HepG2 (cell line): ENCODE data around the gene RBBP5. TPM values are rescaled to one million over a fixed set of nuclear protein-coding genes. Genes with fewer than 3 reads are reported as not detected.

Experiments
- AHDC1 ChIP-seq: sonication (generic); formaldehyde crosslinking; IDR thresholded peaks from 2 replicates; pipeline ENCODE4 v1.5.1; 2020; ENCODE audit warnings: mild to moderate bottlenecking, missing genetic modification reagents, borderline replicate concordance
- BRD4 ChIP-seq: sonication (generic); formaldehyde crosslinking; IDR thresholded peaks from 2 replicates; pipeline ENCODE4 v1.4.0; 2020; ENCODE audit warnings: missing genetic modification reagents
- CEBPG ChIP-seq: IDR thresholded peaks from 2 replicates; pipeline ENCODE4 v1.6.1; 2016
- FOXP1 ChIP-seq, 2 experiments: fragments of 450-650 bp in 1 of 2; IDR thresholded peaks; 2 replicates each; pipeline ENCODE4 v1.6.1; 2017 to 2018; ENCODE audit warnings: antibody characterized with exemption in 1 of 2
- MED13 ChIP-seq: sonication (generic); formaldehyde crosslinking; IDR thresholded peaks from 2 replicates; pipeline ENCODE4 v1.5.0; 2020; ENCODE audit warnings: missing genetic modification reagents
- NCOR1 ChIP-seq: fragments of 200-600 bp; sonication (generic); IDR thresholded peaks from 2 replicates; pipeline ENCODE4 v1.7.0; 2017; ENCODE audit warnings: antibody characterized with exemption, low read length, borderline replicate concordance
- PBX3 ChIP-seq: sonication (generic); formaldehyde crosslinking; IDR thresholded peaks from 2 replicates; pipeline ENCODE4 v1.8.1; 2023; ENCODE audit warnings: missing genetic modification reagents, inconsistent platforms, borderline replicate concordance
- XBP1 ChIP-seq: sonication (generic); formaldehyde crosslinking; IDR thresholded peaks from 2 replicates; pipeline ENCODE4 v1.5.0; 2020; ENCODE audit warnings: missing genetic modification reagents
- ZBTB46 ChIP-seq: sonication (generic); formaldehyde crosslinking; IDR thresholded peaks from 2 replicates; pipeline ENCODE4 v1.4.0; 2020; ENCODE audit warnings: mild to moderate bottlenecking, missing genetic modification reagents, borderline replicate concordance
- ZBTB7B ChIP-seq: sonication (generic); formaldehyde crosslinking; IDR thresholded peaks from 2 replicates; pipeline ENCODE4 v1.4.0; 2020; ENCODE audit warnings: missing genetic modification reagents
- ZFP82 ChIP-seq: sonication (generic); formaldehyde crosslinking; IDR thresholded peaks from 2 replicates; pipeline ENCODE4 v1.5.1; 2020; ENCODE audit warnings: mild to moderate bottlenecking, missing genetic modification reagents, borderline replicate concordance
- ZNF205 ChIP-seq: IDR thresholded peaks from 2 replicates; pipeline ENCODE4 v1.6.1; 2018; ENCODE audit warnings: missing biosample characterization, missing genetic modification reagents
- ZNF33A ChIP-seq: sonication (generic); formaldehyde crosslinking; IDR thresholded peaks from 2 replicates; pipeline ENCODE4 v1.5.1; 2020; ENCODE audit warnings: missing genetic modification reagents, mild to moderate bottlenecking, moderate library complexity, borderline replicate concordance
- ZNF501 ChIP-seq: sonication (generic); formaldehyde crosslinking; IDR thresholded peaks from 2 replicates; pipeline ENCODE4 v1.5.1; 2020; ENCODE audit warnings: mild to moderate bottlenecking, moderate library complexity, missing genetic modification reagents
- ZNF773 ChIP-seq: sonication (generic); formaldehyde crosslinking; IDR thresholded peaks from 2 replicates; pipeline ENCODE4 v1.4.0; 2020; ENCODE audit warnings: missing genetic modification reagents, borderline replicate concordance
- ZSCAN22 ChIP-seq: sonication (generic); formaldehyde crosslinking; IDR thresholded peaks from 2 replicates; pipeline ENCODE4 v1.4.0; 2020; ENCODE audit warnings: mild to moderate bottlenecking, missing genetic modification reagents
- polyA plus RNA-seq, 8 experiments: library from polyadenylated mRNA; depleted of rRNA in 3 of 8; stranded (reverse) in 7 of 8; unstranded in 1 of 8; fragments of >200 nt; fragmentation: Illumina TruSeq in 4 of 8; extraction: Trizol in 4 of 8; gene quantifications; 2 replicates each; pipeline versions ENCODE4 v1.2.1 to v1.2.3, GENCODE V29; 2011 to 2016; ENCODE audit warnings: low read depth in 4 of 8, missing spikeins in 1 of 8, mixed read lengths in 1 of 8; ENCODE audit not compliant: insufficient read depth in 1 of 8
- total RNA-seq, 5 experiments: library from RNA; depleted of rRNA; stranded (reverse); fragments of >200 nt; fragmentation: Illumina TruSeq; extraction: Trizol; gene quantifications; 2 replicates each; pipeline ENCODE4 v1.2.3, GENCODE V29; 2016; ENCODE audit warnings: low read depth in 1 of 5
- TF ChIP-seq, protein P1 (sequence below): sonication (generic); formaldehyde crosslinking; IDR thresholded peaks from 2 replicates; pipeline ENCODE4 v1.8.1; 2022; ENCODE audit warnings: mild to moderate bottlenecking, missing genetic modification reagents
- TF ChIP-seq, protein P2 (sequence below): sonication (generic); formaldehyde crosslinking; IDR thresholded peaks from 2 replicates; pipeline ENCODE4 v1.5.1; 2020; ENCODE audit warnings: missing genetic modification reagents, mild to moderate bottlenecking, borderline replicate concordance

Gene RBBP5
- total and polyA plus RNA-seq, 2 of the 13 experiments (the other 11 are each of a cell fraction or from before 2014, with no cell fraction given): 6.6 to 17.1 TPM

- TF ChIP-seq XBP1 (CRISPR knock-in tag) (0 out of 2 replicates have a peak, but pooled peaks have one; percentile 47), ZNF205 (no peak), BRD4 (CRISPR knock-in tag) (no peak), PBX3 (CRISPR knock-in tag) (0 out of 2 replicates have a peak, but pooled peaks have one; percentile 31), ZBTB46 (CRISPR knock-in tag) (no peak), ZBTB7B (CRISPR knock-in tag) (no peak), CEBPG (CRISPR knock-in tag) (no peak), ZNF501 (CRISPR knock-in tag) (peak; percentile 8; the same call in 1 of the 2 replicates), ZSCAN22 (CRISPR knock-in tag) (0 out of 2 replicates have a peak, but pooled peaks have one; percentile 44), AHDC1 (no peak; the same call in 1 of the 2 replicates), ZFP82 (CRISPR knock-in tag) (peak; percentile 35; the same call in 1 of the 2 replicates), FOXP1 (IDR thresholded peaks at IDR 0.05) (no peak), FOXP1 (CRISPR knock-in tag; IDR thresholded peaks at IDR 0.05) (no peak), ZNF773 (CRISPR knock-in tag) (0 out of 2 replicates have a peak, but pooled peaks have one; percentile 37), MED13 (CRISPR knock-in tag) (0 out of 2 replicates have a peak, but pooled peaks have one; percentile 23), NCOR1 (no peak), ZNF33A (CRISPR knock-in tag) (peak; percentile 73; the same call in 1 of the 2 replicates)
- TF ChIP-seq, protein P1, sequence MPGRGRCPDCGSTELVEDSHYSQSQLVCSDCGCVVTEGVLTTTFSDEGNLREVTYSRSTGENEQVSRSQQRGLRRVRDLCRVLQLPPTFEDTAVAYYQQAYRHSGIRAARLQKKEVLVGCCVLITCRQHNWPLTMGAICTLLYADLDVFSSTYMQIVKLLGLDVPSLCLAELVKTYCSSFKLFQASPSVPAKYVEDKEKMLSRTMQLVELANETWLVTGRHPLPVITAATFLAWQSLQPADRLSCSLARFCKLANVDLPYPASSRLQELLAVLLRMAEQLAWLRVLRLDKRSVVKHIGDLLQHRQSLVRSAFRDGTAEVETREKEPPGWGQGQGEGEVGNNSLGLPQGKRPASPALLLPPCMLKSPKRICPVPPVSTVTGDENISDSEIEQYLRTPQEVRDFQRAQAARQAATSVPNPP (CRISPR knock-in tag): no peak
- TF ChIP-seq, protein P2, sequence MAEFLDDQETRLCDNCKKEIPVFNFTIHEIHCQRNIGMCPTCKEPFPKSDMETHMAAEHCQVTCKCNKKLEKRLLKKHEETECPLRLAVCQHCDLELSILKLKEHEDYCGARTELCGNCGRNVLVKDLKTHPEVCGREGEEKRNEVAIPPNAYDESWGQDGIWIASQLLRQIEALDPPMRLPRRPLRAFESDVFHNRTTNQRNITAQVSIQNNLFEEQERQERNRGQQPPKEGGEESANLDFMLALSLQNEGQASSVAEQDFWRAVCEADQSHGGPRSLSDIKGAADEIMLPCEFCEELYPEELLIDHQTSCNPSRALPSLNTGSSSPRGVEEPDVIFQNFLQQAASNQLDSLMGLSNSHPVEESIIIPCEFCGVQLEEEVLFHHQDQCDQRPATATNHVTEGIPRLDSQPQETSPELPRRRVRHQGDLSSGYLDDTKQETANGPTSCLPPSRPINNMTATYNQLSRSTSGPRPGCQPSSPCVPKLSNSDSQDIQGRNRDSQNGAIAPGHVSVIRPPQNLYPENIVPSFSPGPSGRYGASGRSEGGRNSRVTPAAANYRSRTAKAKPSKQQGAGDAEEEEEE (CRISPR knock-in tag): no peak
Observed at GRCh38 chr1:205122489-205122882, 708 bp upstream of the RBBP5 start (continued).
